Measurements from ENCODE around the gene MSL2.
A peak's percentile ranks its signal among the peaks of the same experiment; 100 is the strongest.

DNA sequence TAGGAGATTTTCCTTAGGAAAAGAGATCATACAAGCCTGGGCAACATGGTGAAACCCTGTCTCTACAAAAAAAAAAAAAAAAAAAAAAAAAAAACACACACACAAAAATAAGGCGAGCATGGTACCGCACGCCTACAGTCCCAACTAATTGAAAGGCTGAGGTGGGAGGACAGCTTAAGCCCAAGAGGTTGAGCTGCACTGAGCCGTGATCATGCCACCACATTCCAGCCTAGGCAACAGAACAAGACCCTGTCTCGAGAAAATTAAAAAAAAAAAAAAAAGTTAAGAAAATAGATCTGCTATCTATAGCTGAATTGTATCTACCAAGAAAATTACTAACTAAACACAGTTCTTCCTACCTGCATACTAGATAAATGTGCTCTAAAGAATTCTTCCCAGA lies 7.1 kb downstream of the MSL2 start:
- TF ChIP-seq, protein P1, sequence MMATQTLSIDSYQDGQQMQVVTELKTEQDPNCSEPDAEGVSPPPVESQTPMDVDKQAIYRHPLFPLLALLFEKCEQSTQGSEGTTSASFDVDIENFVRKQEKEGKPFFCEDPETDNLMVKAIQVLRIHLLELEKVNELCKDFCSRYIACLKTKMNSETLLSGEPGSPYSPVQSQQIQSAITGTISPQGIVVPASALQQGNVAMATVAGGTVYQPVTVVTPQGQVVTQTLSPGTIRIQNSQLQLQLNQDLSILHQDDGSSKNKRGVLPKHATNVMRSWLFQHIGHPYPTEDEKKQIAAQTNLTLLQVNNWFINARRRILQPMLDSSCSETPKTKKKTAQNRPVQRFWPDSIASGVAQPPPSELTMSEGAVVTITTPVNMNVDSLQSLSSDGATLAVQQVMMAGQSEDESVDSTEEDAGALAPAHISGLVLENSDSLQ (IDR thresholded peaks at IDR 0.05), result no peak
- TF ChIP-seq LEF1 (IDR thresholded peaks at IDR 0.05; ENCODE audit: borderline replicate concordance), result no peak
- no peak for TF ChIP-seq FOXK2 (IDR thresholded peaks at IDR 0.05)
- no peak for TF ChIP-seq SUZ12 (IDR thresholded peaks at IDR 0.05)
- TF ChIP-seq BHLHE40 (IDR thresholded peaks at IDR 0.05; ENCODE audit: borderline replicate concordance), result no peak
- no peak for TF ChIP-seq NFRKB (IDR thresholded peaks at IDR 0.05)
- no peak for TF ChIP-seq ARNT (IDR thresholded peaks at IDR 0.05)
- TF ChIP-seq ZNF384 (IDR thresholded peaks at IDR 0.05), result peak; percentile 65
- TF ChIP-seq FOXA1 (IDR thresholded peaks at IDR 0.05), result no peak
- TF ChIP-seq TARDBP (IDR thresholded peaks at IDR 0.05), result no peak
- no peak for TF ChIP-seq SP1 (IDR thresholded peaks at IDR 0.05)
- no peak for TF ChIP-seq HDGF (IDR thresholded peaks at IDR 0.05; ENCODE audit: borderline replicate concordance)
